ENCODE measurements around the gene TAS2R43. TPM values are rescaled to one million over a fixed set of nuclear protein-coding genes. Genes with fewer than 3 reads are reported as not detected.

Gene TAS2R43
- total and polyA plus RNA-seq, 2 of the 8 experiments (the other 6 are each of a cell fraction or from before 2014, with no cell fraction given) = 0.18 TPM; not detected in 1

DNA sequence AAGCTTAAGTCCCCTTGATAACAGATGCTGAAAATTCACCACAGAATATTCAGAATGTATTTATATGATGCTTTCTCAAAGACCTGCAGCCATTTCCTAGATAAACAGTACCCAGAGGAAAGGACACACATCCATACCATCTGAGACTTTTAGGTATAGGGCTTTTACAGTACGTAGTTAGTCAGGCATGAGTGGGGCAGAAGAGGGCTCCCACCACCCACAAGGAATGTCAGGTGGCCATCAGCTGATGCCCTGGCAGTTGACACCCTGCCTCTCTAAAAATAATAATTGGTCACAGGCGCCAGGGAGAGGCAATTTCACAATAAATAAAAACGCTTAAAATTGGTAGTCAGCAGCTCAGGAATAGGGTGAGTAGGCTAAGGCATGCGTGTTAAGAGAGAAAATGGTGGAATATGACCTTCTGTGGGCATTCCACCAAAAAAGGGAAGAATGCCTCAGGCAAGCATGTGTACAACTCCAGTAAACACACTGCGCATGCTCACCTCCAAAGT, 22.2 kb downstream of the TAS2R43 start:
- CTCF ChIA-PET (ENCODE audit: partially characterized antibody) = no interaction called here
- no peaks in the 10 kb centered on the region for H3K23me2 ChIP-seq (ENCODE audit: low read depth, low read length)
- FAIRE-seq = no peak
- TF ChIP-seq BRCA1 (IDR thresholded peaks at IDR 0.05; ENCODE audit: low read depth, low read length) = no peak
- TF ChIP-seq SP4 (IDR thresholded peaks at IDR 0.05; ENCODE audit: low read length) = no peak
- no peak for TF ChIP-seq RNF2 (IDR thresholded peaks at IDR 0.05; ENCODE audit: borderline replicate concordance, low read depth, low read length, missing control alignments, poor library complexity, severe bottlenecking)
- TF ChIP-seq TCF12 (IDR thresholded peaks at IDR 0.05; ENCODE audit: low read depth, low read length) = no peak
- TF ChIP-seq RXRA (IDR thresholded peaks at IDR 0.05; ENCODE audit: insufficient read depth, low read depth, low read length) = no peak
- no peak for TF ChIP-seq SAP30 (IDR thresholded peaks at IDR 0.05; ENCODE audit: insufficient read depth, insufficient replicate concordance, low read length)
- TF ChIP-seq ASH2L (IDR thresholded peaks at IDR 0.05; ENCODE audit: low read length) = no peak
- no peak for TF ChIP-seq SUZ12 (IDR thresholded peaks at IDR 0.05; ENCODE audit: low read length)
- TF ChIP-seq EGR1 (IDR thresholded peaks at IDR 0.05; ENCODE audit: borderline replicate concordance, low read depth, low read length) = no peak
- TF ChIP-seq EP300 (IDR thresholded peaks at IDR 0.05; ENCODE audit: borderline replicate concordance in 1 of 2, low read depth in 2 of 2, low read length in 2 of 2) = no peak
- no peak for TF ChIP-seq USF2 (IDR thresholded peaks at IDR 0.05; ENCODE audit: low read length)
- TF ChIP-seq JUN (IDR thresholded peaks at IDR 0.05; ENCODE audit: low read depth, low read length) = no peak
- no peak for TF ChIP-seq CHD1 (IDR thresholded peaks at IDR 0.05; ENCODE audit: low read depth, low read length)

More for the DNA sequence above, 22.2 kb downstream of the TAS2R43 start:
- no peak overlapping the region for H3K4me3 ChIP-seq (ENCODE audit: extremely low read depth in 1 of 4, insufficient read depth in 2 of 4, low read depth in 3 of 4, low read length in 4 of 4)
- no peak overlapping the region for H3K4ac ChIP-seq (replicated peaks; ENCODE audit: insufficient read length, low read depth, low read length)
- H4K8ac ChIP-seq (ENCODE audit: extremely low read depth, insufficient read depth, low read length) = no peak overlapping the region
- H4K5ac ChIP-seq (ENCODE audit: insufficient read length, low read depth, low read length) = no peak overlapping the region
- no peak overlapping the region for H3K27ac ChIP-seq (ENCODE audit: low read depth, low read length)
- H2BK20ac ChIP-seq (ENCODE audit: low read length) = no peak overlapping the region
- no peak overlapping the region for H2BK15ac ChIP-seq (ENCODE audit: low read length)
- no peak overlapping the region for H3K56ac ChIP-seq (replicated peaks; ENCODE audit: insufficient read length, low read depth, low read length)
- peaks cover 0 to 3% of the 10 kb centered on the region in 2 experiments for H4K20me1 ChIP-seq (replicated peaks in 1 of 2; ENCODE audit: control insufficient read depth in 1 of 2, insufficient read depth in 2 of 2, low read length in 2 of 2)
- H3K4me1 ChIP-seq (replicated peaks in 1 of 4; ENCODE audit: control insufficient read depth in 3 of 4, insufficient read depth in 4 of 4, low read length in 3 of 4) = peaks cover 0 to 5% (median 0%) of the 10 kb centered on the region in 4 experiments; a peak in 2 of 7 replicates
- no peak overlapping the region for H3K9ac ChIP-seq (replicated peaks in 1 of 4; ENCODE audit: extremely low read depth in 1 of 4, low read depth in 3 of 4, low read length in 3 of 4)
- DNase-seq (ENCODE audit: low read depth in 1 of 2, low spot score in 2 of 2) = no peak
- no peaks in the 10 kb centered on the region for H3K79me1 ChIP-seq (ENCODE audit: low read depth, low read length)
- POLR2A ChIA-PET (ENCODE audit: partially characterized antibody) = interaction anchor here (0.6 kb wide), 1 partner anchor 63 kb away, joined by 3 read pairs; no protein-coding TSS in a partner anchor
- H3K23ac ChIP-seq (ENCODE audit: insufficient read length) = no peak overlapping the region
- H2BK12ac ChIP-seq (ENCODE audit: low read depth, low read length) = no peak overlapping the region
- no peaks in the 10 kb centered on the region for H3K9me3 ChIP-seq (ENCODE audit: insufficient read depth in 2 of 2, low read depth in 1 of 2, low read length in 1 of 2)
- H3K79me2 ChIP-seq (ENCODE audit: control insufficient read depth in 1 of 2, insufficient read depth in 2 of 2, low read length in 2 of 2) = no peaks in the 10 kb centered on the region
- no peak overlapping the region for H2BK5ac ChIP-seq (ENCODE audit: low read depth, low read length)
- no peak overlapping the region for H3K4me2 ChIP-seq (ENCODE audit: insufficient read depth in 1 of 2, low read depth in 2 of 2, low read length in 2 of 2)
- no peaks in the 10 kb centered on the region for H3K36me3 ChIP-seq (ENCODE audit: control insufficient read depth in 2 of 4, insufficient read depth in 4 of 4, low read length in 3 of 4)
- WGBS, 2 experiments (ENCODE audit: extremely low coverage in 1 of 2, insufficient coverage in 1 of 2, insufficient read length in 1 of 2, insufficient replicate concordance in 2 of 2, low coverage in 1 of 2, low lambda C conversion rate in 2 of 2, missing lambda C conversion rate in 1 of 2) = 80% methylated on average over 5 of the region's 5 CpGs; no CpG with 5 or more reads in 1 of the 2 experiments
- H2BK120ac ChIP-seq (replicated peaks; ENCODE audit: low read depth, low read length) = no peak overlapping the region
- H3K14ac ChIP-seq (ENCODE audit: insufficient read length) = no peak overlapping the region
- no peak overlapping the region for H2AK5ac ChIP-seq (ENCODE audit: low read depth, low read length)
- H3K18ac ChIP-seq (ENCODE audit: extremely low read depth, low read length) = no peak overlapping the region
- no peak overlapping the region for H4K91ac ChIP-seq (replicated peaks; ENCODE audit: insufficient read length, low read length)
- H3K27me3 ChIP-seq (replicated peaks in 1 of 4; ENCODE audit: control insufficient read depth in 3 of 4, extremely low read depth in 1 of 4, insufficient read depth in 3 of 4, low read length in 3 of 4) = no peaks in the 10 kb centered on the region
- no peak overlapping the region for H2AFZ ChIP-seq (ENCODE audit: low read length)

Measured in H1 (cell line).